PFSK-1 (cell line): ENCODE measurements around the gene HS3ST3A1.

Experiments
- POLR2AphosphoS5 ChIP-seq: IDR thresholded peaks from 2 replicates; pipeline ENCODE4 v1.6.1; 2012; ENCODE audit warnings: low read depth, mild to moderate bottlenecking, control low read depth, low read length, moderate library complexity
- REST ChIP-seq, 2 experiments: IDR thresholded peaks; 2 replicates each; pipeline versions ENCODE4 v1.6.1 to v1.8.0; 2011 to 2012; ENCODE audit warnings: low read depth in 2 of 2, low read length in 2 of 2, control low read depth in 1 of 2, inconsistent platforms in 1 of 2, mild to moderate bottlenecking in 1 of 2, moderate library complexity in 1 of 2; ENCODE audit not compliant: insufficient read depth in 1 of 2
- SIN3A ChIP-seq: IDR thresholded peaks from 2 replicates; pipeline ENCODE4 v1.6.1; 2012; ENCODE audit warnings: mild to moderate bottlenecking, low read length, moderate library complexity, borderline replicate concordance; ENCODE audit not compliant: insufficient read depth
- TAF1 ChIP-seq: IDR thresholded peaks from 2 replicates; pipeline ENCODE4 v1.6.1; 2012; ENCODE audit warnings: low read length, control low read depth, borderline replicate concordance; ENCODE audit not compliant: insufficient read depth

DNA sequence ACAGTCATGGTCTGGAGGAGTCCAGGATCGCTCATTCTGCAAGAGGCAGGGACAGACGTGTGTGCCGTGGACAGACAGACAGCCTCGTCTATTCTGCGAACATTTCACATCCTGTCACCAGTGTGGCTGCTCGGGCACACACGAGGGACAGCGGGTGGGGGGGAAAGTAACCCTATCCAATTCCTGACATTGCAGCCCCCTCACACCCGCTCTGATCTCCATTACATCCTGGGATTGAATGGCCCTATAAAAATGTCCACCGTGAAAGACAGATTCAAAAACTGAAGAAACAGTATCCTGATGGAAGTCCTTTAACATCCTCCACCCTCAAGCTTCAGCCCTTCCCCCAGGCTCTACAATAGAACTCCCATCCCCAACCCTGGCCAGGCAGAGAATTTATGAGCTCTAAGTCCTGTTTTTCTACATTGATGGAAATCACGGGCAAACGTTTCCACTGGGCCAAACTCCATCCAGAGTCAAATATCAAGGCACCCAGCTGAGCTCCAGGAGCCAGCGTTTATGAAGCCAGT is 39.4 kb downstream of the HS3ST3A1 start:
- peak in 1 of 2 experiments; percentile 7; a peak in 1 of 4 replicates for TF ChIP-seq REST (IDR thresholded peaks at IDR 0.05; ENCODE audit: insufficient read depth in 1 of 2, low read depth in 2 of 2, low read length in 2 of 2)
- no peak; the same call in 1 of the 2 replicates for TF ChIP-seq POLR2AphosphoS5
- 0 out of 2 replicates have a peak, but pooled peaks have one; percentile 6 for TF ChIP-seq TAF1
- TF ChIP-seq SIN3A: 0 out of 2 replicates have a peak, but pooled peaks have one; percentile 28
